ENCODE measurements around the gene QPRT.
"Not testable (repeated sequence)": the region's sequence is repeated elsewhere in the genome, so short reads cannot be mapped to it uniquely, and the experiment has no call there.

The QPRT gene

GRCh38 chr16:29678691-29679267, at the start of gene QPRT:
Gene QPRT, plus strand, starts transcription at chr16:29679180. Its CDS starts 18 bp downstream, at chr16:29679198.
- no peak for TF ChIP-seq ZNF274 (IDR thresholded peaks at IDR 0.05; ENCODE audit: low read depth, low read length)
- peak within 1 kb of the TSS; percentile 58; the same call in 1 of the 2 replicates for H3K4me3 ChIP-seq (ENCODE audit: low read length)

- not testable (repeated sequence) for H3K4me3 ChIP-seq (ENCODE audit: low read length)
Observed at GRCh38 chr16:29629318-29629717, 49.7 kb upstream of the QPRT start.

DNA sequence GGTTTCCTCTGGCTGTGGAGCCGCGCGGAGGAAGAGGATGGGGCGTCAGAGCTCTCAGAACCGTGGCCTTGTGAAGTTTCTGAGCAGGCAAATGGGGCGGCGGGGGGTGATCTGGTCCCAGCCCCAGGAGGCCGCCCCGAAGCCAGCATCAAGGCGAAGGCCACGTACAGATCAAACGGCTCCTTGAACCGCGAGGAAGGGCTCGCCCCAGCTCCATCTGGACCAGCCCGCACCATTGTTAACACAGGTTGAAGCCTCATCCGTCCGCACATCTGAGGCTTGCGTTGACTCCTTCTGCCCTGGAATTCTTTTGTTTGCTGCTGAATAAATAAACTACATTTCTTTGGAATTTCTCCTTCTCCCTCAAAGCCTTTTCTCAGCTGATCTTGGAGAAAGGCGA, 47.3 kb upstream of the QPRT start:
- not testable (repeated sequence) for H3K4me3 ChIP-seq (ENCODE audit: low read length)

DNA sequence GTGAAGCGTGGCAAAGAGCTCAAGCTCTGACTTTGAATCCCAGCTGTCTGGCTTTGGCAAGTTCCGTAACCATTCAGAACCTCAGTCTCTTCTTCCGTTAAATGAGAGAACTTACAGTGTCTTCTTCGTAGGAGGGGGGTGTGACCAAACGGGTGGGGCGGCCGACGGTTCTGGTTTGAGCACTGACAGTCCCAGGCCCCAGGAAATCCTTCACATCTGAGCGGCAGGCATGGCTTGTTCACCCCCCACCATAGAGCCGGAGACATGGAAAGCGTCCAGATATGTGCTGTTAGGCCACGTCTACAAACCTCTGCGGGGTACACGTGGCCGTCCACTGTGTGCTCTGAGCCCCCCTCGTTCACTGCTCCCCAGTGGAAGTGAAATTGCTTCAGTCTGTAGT, 43.1 kb upstream of the QPRT start:
- not testable (repeated sequence) for H3K4me3 ChIP-seq (ENCODE audit: low read length)

DNA sequence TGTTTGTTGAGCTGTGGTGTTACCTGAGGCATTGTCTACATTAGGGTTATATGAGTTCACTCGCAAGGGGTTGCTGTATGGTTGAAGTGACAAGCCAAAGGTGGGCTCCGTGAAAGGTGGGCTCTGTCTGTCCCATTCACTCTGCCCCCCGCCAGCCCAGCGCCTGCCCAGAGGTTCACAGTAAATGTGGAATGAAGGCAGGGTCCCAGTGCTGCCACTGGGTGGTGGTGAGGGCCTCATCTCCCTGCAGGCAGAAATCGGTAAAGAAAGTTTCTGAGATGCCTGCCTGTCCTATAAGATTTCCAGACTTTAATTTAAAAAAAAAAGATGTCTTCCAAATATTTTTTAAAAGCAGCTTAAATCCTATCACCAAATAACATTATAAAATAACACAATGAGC, 42.6 kb upstream of the QPRT start:
- H3K4me3 ChIP-seq (ENCODE audit: low read length), result not testable (repeated sequence)

- H3K4me3 ChIP-seq (ENCODE audit: low read length), result not testable (repeated sequence)
Observed at GRCh38 chr16:29638751-29639150, 40.2 kb upstream of the QPRT start.

DNA sequence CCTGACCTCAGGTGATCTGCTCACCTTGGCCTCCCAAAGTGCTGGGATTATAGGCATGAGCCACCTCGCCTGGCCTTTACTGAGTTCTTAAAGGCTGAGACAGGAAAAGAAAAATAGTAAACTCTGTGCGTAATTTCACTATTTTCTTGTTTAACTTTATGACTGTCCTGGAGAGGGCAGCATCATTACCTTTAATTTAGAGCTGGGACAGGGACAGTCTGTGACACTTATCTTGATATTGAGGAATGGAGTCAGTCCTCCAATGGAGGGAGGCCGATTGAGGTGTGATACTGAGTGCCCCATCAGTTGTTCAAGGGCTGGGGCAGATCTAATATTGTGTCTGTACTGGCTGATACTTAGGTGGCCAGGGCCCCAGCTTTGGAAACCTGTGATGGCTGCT, 37.4 kb upstream of the QPRT start:
- no peak for TF ChIP-seq ZNF274 (IDR thresholded peaks at IDR 0.05; ENCODE audit: low read depth, low read length)
- H3K4me3 ChIP-seq (ENCODE audit: low read length), result no peak overlapping the region

GRCh38 chr16:29643596-29643995, 35.4 kb upstream of the QPRT start:
- no peak for TF ChIP-seq ZNF274 (IDR thresholded peaks at IDR 0.05; ENCODE audit: low read depth, low read length)
- H3K4me3 ChIP-seq (ENCODE audit: low read length), result no peak overlapping the region

DNA sequence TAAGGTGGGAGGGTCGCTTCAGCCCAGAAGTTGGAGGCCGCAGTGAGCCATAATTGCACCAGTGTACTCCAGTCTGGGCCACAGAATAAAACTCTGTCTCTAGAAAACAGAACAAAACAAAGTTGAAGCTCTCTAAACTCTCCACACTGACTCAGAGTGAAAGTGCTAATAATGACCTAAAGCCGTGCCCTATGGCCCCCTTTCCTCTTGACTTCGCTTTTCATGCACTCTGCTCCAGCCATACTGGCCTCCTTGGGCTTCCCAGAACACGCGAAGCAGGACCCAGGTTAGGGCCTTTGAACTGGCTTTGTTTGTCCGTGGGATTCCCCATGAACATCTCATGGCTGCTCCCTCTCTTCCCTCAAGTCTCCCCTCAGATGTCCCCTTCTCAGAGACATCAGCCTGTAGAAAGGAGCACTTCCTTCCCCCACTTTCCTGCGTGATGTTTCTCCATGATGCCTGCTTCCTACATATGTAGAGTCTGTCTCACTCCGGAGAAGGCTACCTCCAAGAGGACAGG, 34.6 kb upstream of the QPRT start:
- peak overlapping the region; percentile 5; the same call in 1 of the 2 replicates for H3K4me3 ChIP-seq (ENCODE audit: low read length)
- no peak for TF ChIP-seq ZNF274 (IDR thresholded peaks at IDR 0.05; ENCODE audit: low read depth, low read length)

DNA sequence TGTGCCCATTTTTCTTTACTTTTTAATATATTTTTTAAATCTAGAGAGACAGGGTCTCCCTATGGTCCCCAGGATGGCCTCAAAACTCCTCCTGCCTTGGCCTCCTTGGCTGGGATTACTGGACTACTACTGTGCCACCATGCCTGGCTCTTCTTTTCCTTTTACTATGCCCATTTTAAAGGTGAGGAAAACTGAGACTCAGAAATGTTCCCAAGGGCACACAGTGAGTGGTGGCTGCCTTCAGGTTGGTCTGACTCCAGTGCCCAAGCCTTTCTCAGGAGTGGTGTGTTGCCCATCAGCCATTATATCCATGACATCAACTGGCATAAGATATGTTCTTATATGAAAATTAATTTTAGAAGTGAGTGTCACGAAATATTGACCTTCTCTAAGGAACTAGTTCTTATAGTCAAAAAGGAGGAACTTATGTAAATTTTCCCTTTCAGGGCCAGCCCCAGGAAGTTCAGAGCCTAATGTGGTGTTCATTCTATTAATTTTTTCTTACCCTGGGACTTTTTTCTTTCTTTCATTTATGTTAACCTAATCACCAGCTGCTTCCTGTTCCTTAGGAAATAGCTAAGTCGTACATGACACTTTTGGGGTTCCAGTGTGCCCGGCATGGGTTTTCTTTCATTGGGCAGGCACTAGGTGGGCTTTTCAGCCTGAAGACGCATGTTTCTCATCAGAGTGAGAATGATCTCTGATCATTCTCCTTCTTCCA, 33.8 kb upstream of the QPRT start:
- H3K4me3 ChIP-seq (ENCODE audit: low read length), result peak overlapping the region; percentile 26; the same call in 1 of the 2 replicates
- TF ChIP-seq ZNF274 (IDR thresholded peaks at IDR 0.05; ENCODE audit: low read depth, low read length), result no peak

DNA sequence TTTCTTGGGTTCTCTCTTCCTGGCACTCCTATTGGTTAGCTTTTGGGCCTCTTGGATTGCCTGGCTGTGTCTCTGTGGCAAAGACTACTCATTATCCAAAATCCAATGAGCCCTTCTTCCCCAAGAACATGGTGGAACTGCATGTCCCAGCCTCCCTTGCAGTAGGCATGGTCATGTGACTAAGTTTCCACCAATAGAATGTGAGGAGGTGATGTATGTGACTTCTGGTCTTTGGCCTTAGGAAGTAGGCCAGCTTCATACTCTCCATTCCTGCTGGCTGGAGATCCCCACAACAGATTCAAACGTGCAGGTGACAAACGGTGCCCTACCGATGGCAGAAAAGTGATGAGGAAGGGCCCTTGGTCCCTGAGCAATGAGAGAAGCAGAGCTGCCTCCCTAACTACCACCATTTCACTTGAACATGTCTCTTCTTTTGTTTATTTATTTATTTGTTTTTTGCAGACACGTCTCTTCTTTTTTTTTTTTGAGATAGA, 33.2 kb upstream of the QPRT start:
- H3K4me3 ChIP-seq (ENCODE audit: low read length), result peak overlapping the region; percentile 21; the same call in 1 of the 2 replicates
- TF ChIP-seq ZNF274 (IDR thresholded peaks at IDR 0.05; ENCODE audit: low read depth, low read length), result no peak

GRCh38 chr16:29646947-29647346, 32.0 kb upstream of the QPRT start:
- no peak for TF ChIP-seq ZNF274 (IDR thresholded peaks at IDR 0.05; ENCODE audit: low read depth, low read length)
- no peak overlapping the region for H3K4me3 ChIP-seq (ENCODE audit: low read length)

GRCh38 chr16:29649588-29650494, 29.1 kb upstream of the QPRT start:
- no peak for TF ChIP-seq ZNF274 (IDR thresholded peaks at IDR 0.05; ENCODE audit: low read depth, low read length)
- H3K4me3 ChIP-seq (ENCODE audit: low read length), result no peak overlapping the region

GRCh38 chr16:29650771-29651170, 28.2 kb upstream of the QPRT start:
- H3K4me3 ChIP-seq (ENCODE audit: low read length), result no peak overlapping the region
- TF ChIP-seq ZNF274 (IDR thresholded peaks at IDR 0.05; ENCODE audit: low read depth, low read length), result no peak
